22Rv1 (cell line): Measurements from ENCODE around the gene ANO7.

Experiments used
- H3K27ac ChIP-seq: fragments of 450-650 bp; 2 replicates; pipeline ENCODE4 v1.5.1; 2017
- ZFX ChIP-seq: fragments of 450-650 bp; IDR thresholded peaks from 2 replicates; pipeline ENCODE4 v1.6.1; 2017; ENCODE audit warnings: antibody characterized with exemption, borderline replicate concordance
- TF ChIP-seq, protein P1 (sequence below): fragments of 450-650 bp; IDR thresholded peaks from 2 replicates; pipeline ENCODE4 v1.5.1; 2017; ENCODE audit warnings: mild to moderate bottlenecking

ANO7 gene

GRCh38 chr2:241224851-241225438, 36.5 kb downstream of the ANO7 start:
- H3K27ac ChIP-seq, result no peak overlapping the region
- no peak for TF ChIP-seq ZFX
- TF ChIP-seq, protein P1, sequence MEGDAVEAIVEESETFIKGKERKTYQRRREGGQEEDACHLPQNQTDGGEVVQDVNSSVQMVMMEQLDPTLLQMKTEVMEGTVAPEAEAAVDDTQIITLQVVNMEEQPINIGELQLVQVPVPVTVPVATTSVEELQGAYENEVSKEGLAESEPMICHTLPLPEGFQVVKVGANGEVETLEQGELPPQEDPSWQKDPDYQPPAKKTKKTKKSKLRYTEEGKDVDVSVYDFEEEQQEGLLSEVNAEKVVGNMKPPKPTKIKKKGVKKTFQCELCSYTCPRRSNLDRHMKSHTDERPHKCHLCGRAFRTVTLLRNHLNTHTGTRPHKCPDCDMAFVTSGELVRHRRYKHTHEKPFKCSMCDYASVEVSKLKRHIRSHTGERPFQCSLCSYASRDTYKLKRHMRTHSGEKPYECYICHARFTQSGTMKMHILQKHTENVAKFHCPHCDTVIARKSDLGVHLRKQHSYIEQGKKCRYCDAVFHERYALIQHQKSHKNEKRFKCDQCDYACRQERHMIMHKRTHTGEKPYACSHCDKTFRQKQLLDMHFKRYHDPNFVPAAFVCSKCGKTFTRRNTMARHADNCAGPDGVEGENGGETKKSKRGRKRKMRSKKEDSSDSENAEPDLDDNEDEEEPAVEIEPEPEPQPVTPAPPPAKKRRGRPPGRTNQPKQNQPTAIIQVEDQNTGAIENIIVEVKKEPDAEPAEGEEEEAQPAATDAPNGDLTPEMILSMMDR, result no peak

DNA sequence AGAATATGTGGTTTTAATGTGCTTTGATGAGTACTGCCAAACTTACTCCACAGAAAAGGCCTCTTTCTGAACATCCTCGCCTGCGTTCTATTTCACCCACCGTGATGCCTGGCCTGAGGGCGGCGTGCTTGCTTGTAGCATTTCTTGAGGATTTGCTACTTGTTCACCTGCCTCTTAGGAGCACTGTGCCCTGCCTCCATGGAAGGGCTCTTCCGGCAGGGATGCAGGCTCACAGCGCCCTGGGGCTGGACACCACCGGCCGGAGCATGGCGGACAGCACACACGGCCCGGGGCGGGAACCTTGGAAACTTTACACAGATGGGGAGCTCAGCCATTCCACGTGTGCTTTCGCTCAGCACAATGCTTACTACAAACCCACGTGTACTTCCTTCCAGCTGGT, 37.1 kb downstream of the ANO7 start:
- no peak overlapping the region for H3K27ac ChIP-seq
- TF ChIP-seq, protein P1, result no peak
- TF ChIP-seq ZFX, result no peak

DNA sequence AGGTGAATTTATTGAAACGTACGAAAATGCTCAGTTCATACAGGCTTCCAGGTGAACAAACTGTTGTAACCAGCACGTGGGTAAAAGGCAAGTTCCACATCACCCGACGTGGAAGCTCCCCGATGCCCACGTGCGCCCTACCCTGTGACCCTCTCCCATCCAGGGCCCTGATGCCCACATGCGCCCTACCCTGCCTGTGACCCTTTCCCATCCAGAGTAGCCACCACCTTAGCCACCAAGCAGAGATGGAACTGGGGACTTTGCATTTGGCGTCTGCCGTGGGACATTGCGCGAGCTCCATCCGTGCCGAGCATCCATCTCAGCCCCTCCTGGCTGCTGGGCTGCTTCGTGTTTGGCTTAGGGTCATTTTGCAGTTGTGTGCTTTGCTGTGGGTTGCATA, 37.5 kb downstream of the ANO7 start:
- no peak for TF ChIP-seq ZFX
- TF ChIP-seq, protein P1, result no peak
- no peak overlapping the region for H3K27ac ChIP-seq

DNA sequence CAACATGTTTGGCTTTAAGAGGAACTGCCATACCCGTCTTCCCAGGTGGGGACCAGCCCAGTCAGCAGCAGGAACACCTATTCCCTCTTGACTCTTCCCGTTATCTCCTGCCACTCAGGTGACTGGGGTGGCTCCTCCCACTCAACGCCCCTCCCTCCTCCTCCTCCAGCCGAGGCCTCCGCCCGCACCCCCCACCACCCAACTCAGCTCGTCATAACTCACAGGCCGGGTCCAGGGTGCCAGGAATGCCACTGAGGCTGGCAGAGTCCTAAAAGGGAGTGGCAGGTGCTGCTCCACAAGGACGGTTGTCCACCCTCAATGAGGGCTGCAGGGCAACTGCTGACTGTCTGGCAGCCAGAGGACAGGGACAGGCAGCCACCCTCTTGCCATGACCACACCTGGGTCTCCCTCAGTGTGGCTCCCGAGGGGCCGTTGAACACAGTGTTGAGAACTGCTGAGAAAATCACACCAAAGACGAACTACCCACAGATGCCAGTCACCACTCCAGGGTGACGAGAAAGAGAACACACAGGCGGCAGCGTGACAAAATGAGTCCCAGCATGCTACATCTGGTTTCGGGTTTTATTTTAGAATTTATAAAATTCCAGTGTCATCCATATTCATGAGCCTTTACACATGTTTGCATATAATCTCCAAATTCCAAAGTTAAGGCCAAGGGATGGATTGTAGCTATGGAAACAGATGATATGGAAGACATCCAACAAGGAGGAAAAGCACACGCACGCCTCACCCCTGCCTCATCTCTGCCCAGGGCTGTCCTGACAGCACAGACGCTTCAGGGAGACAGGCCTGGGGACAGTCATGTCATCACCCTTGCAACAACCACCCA, 38.5 kb downstream of the ANO7 start:
- no peak overlapping the region for H3K27ac ChIP-seq
- TF ChIP-seq, protein P1, result no peak
- no peak for TF ChIP-seq ZFX

DNA sequence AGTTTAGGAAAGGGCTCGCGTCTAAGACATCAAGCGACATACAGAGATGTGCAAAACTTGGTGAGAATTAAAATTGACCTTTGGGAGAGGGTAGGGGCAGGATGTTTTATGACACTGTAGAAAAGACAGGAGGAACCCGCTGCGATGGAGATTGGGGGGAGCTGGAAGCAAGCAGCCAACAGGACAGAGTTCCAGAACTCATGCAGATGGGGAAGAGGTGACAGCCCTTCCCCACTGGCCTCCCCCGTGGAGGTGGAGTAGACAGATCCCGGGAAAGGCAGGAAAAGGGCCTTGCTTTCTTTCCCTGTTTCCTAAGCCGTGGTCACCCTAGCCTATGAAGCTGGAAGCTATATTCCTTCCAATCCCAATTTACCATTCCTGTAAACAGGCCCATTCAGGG, 39.1 kb downstream of the ANO7 start:
- no peak for TF ChIP-seq ZFX
- TF ChIP-seq, protein P1, result no peak
- H3K27ac ChIP-seq, result peak overlapping the region; percentile 17; the same call in 1 of the 2 replicates

DNA sequence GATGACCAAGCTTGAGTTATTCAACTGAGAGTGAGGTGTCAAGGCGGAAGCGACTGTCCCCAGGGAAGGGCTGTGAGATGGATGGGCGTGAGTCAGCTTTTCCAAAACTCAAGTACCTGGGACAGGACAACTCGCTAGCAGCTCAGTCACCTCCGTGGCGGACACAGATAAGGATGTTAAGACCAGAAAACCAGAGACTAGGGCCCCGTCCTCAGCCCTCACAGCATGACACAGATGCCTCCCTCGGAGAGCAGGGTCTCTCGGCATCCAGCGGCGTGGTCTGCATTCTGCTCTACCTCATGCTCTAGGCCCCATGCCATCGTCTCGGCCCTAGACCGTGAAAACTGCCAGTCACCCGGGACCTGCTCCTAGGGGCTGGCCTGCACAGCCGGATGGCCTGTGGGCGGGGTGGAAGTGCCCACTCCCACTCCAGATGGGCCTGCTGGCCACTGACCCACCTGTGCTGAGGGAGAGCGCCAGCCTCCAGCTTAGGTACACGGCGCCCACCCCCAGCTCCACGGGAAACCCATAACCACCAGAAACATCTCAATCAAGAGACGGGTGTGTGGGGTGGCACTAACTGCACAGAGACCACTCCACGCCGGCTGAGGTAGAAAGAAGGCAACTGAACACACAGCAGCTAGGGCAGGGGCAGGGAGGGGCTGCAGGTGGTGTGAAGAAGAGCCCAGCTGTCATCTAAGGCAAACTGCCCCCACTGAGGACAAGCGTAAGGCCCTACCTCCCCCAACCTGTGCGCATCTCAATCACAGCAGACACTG, 39.8 kb downstream of the ANO7 start:
- H3K27ac ChIP-seq, result peak overlapping the region; percentile 17; the same call in 1 of the 2 replicates

More for the DNA sequence above, 39.8 kb downstream of the ANO7 start:
- TF ChIP-seq ZFX, result no peak
- TF ChIP-seq, protein P1, result no peak
